ENCODE measurements around the gene TPH2.
A peak's percentile ranks its signal among the peaks of the same experiment; 100 is the strongest.

Gene TPH2

DNA sequence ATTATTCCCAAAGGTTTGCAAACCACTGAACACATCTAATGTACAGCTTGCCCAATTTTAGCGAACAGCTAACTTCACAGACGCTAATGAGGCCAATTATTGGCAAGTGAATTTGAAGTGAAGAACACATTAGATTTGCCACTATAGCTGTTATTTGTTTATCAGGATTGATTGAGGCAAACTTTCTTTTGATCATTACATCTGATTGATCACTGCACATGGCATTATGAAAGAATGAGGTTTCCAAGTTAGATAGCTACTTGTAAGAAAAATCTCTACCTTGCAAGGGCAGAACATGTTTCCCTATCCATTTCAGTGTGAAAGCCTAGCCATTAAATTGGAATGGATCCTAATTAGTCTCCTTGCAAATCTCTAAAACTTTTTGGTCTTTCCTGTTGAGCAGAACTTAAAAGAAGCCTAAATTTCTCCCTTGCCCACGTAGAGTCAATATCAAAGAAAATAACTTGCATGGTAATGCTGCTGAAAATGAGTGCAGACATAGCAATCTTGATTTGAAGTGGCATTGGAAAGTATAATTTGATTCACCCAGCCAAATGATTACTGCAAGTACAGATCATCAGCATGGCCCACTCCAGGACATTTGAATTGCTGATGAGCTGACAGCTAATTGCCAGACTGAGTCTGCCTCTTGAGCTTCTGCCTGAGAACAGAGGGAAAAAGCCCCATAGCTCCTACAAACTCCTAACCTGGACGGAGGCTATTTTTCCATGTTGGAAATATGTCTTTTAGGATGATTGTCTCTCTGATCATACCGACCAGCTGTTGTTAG lies 98.6 kb downstream of the TPH2 start:
- DNase-seq = no peak

DNA sequence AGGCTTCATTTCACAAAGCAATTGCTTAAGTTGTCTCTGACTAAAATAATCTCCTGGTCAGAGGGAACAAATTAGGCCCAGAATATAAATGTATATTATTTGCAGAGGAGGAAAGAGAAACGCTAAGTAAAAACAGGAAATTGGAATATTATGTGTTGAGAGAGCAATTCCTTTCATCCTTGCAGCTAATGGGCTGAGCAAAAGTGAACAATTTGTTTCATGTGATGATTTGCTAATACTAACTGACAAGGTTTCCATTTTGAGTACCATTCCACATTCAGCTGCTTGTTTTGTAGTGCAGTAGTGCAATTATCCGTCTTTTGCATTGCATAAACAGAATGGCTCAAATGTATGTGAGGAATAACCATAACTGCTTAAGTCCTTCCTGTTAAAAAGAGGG lies 103.2 kb downstream of the TPH2 start:
- no peak for DNase-seq

DNA sequence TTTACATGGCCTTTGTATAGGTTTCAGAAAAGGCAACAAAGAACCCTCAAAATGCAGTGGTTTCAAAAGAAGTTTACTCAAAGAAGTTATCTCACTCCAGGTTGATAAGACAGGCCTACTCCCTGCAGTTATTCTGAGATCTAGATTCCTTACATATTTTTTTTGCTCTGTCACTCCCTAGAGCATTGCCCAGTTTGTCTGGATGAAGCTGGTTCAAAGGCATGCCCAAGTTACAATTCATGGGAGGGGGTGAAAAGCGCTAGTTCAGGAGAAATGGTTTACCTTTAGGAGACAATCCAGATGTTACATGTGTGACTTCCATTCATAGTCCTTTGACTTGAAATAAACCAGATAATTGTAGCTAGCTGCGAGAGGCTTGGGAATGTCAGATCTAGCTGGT lies 115.0 kb downstream of the TPH2 start:
- no peak for DNase-seq

DNA sequence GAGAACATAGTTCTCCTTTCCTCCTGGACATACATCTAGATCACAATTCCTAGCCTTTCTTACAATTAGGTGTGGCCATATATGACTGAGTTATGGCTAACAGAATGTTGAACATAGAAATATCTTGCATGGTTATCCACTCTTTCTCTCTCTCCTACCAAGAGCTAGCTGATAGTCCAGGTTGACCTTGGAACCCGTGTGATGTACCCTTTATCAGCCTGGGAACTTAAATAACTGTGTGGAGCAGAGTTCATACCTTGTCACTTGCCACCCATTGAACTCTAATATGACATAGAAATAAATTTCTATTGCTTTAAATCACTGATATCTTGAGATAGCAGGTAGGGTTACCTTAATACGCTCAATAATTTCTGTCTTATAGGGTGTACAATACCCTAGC lies 115.9 kb downstream of the TPH2 start:
- DNase-seq = no peak

DNA sequence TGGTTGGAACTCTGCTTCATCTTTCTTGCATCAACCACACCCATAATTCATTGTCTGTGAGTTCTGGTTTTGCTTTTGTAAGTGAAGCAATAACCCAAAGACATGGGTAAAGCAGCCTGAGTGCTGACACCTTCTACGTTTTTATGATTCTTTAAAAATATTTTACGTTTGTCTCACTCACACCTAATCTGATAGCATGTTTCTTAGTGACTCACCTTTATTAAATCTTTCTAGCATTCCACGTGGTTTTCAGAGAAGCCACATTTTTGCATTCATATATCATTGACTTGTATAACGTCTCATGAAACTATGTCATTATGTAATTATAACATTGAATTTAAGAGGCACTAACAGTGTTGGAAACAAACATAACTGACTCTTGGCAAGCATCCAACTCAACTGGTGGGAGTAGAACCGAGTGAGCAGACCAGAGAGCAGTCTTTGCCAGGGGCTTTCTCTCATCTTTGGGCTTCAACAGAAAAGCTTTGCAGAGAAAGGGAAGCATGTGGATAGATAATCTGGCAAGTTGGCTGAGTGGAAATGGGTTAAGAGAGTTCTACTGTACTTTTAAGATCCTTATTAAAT lies 118.8 kb downstream of the TPH2 start:
- DNase-seq = no peak

DNA sequence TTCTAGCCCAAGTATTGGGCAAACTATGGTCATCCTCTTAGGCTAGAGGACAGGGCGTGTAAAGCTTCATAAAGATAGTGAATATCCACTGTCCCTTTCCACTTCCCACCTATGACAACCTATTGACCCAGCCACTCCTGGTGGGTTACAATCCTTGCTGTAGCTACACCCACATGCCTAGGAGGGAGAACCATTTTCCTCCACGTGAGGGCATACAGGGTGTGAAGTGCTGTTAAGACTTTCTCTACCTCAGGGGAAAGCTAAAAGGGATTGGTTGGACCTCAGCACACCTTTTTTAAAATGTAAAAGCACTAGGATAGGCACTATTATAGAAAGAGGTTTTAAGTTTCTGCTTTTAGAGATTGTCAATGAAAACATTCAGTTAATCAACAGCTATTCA lies 124.4 kb downstream of the TPH2 start:
- no peak for DNase-seq

DNA sequence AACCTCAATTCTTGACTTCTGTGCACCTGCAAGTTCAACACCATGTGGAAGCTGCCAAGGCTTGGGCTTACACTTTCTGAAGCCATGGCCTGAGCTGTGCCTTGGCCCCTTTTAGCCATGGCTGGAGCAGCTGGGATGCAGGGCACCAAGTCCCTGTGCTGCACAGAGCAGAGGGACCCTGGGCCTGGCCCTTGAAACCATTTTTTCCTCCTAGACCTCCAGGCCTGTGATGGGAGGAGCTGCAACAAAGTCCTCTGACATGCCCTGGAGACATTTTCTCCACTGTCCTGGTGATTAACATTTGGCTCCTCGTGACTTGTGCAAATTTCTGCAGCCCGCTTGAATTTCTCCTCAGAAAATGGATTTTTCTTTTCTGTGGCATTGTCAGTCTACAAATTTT lies 132.4 kb downstream of the TPH2 start:
- no peak for DNase-seq

DNA sequence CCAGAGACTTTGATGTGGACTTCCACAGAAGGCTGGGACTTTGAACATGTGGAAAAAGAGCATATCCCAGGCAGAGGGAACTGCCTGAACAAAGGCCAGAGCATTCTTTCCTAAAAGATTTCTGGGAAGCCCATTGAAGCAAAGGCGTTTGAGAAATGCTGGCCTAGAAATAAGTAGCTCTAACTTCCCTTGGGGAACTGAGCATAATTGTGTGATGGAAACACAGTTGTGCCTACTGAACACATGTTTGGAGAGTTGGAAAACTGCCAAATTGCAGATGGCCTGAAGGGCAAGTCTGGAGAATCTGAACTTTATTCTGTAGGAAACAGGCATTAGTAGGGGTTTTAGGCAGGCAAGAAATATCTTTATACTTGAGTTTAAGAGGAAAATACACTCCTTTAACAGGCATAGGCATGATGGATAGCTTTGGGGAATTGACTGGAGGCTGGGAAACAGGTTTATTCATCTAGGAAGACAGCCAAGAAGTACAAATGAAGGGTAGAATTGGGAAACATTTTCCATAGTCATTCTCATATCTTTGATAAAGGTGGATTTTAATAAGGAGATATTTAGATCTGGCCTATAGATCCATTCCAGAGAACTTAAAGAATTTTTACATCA lies 134.1 kb downstream of the TPH2 start:
- DNase-seq = no peak

DNA sequence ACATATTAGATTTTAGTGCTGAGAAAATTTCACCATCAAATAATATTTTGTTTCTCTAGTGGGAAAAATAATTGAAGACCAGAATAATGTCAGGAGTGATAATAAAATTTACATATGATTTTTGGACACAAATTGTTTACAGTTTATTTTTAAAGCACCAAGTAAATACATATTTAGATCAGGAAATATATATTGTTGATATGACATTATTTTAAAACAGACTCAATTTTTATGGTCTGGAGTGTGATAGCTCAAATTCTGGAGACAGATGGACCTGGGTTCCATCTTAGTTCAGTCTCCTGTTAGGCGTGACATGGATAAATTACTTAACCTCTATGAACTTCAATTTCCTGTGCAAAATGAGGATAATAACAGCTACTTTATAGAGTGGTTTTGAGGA lies 135.4 kb downstream of the TPH2 start:
- no peak for DNase-seq

DNA sequence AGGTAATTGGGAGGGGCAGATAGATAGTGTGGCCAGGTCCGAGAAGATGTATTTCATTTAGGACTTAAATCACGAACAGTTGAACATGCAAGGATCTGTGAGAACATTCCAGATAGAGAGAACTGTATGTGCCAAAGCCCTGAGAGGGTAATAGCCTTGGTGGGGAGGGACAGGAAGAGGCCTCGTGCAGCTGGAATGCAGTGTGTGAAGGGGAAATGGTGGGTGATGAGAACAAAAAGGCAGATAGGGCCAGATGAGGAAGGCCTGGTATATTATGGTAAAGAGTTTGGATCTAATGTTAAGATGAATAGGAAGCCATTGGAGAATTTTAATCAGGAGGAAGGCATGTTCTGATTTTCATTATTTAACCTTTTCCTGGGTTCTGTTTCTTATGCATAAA lies 136.3 kb downstream of the TPH2 start:
- DNase-seq = no peak

DNA sequence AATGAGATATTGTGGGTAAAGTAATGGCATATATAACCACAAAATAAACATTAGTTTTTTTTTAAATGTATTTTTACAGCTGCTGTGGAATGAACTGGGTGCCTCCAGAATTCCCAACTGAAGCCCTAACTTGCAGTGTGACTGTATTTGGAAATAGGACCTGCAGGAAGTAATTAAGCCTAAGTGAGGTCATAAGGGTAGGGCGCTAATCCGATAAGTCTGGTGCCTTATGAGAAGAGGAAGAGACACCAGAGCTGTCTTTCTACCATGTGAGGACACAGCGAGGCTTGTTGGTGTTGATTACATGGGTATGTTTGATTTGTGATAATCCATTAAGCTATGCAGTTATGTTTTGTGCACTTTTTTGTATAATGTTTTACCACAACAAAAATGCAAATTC lies 136.8 kb downstream of the TPH2 start:
- DNase-seq = peak; percentile 49

DNA sequence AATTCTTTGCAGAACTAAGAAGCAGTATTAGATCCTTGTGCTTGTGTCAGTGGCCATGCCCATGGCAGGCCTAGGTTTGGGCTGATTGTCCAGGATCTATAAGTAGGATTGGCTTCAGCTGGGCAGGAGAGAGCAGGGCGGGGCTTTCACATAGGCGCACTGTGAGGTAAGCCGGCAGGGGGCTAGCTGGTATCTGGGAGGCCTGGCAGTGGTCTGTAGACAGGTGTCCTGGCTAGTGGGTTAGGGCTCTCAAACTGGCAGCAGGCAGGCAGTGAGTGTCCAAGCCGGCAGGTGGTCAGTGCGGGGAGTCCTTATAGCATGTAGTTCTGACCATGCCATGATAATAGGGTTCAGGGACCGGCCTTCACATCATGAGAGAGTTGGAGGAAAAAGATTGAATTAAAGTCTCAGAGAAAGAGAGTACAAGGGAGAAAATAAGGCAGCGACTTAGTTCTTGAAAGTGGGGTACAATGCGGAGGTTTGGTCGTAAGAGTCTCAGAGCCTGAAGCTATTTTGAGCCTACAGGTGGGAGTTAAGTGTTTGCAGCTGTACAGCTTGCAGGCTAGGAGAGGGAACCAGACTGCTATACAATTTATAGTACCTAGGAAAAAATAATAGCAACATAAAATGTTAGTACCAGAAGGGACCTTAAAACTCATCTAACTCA lies 137.4 kb downstream of the TPH2 start:
- DNase-seq = no peak

DNA sequence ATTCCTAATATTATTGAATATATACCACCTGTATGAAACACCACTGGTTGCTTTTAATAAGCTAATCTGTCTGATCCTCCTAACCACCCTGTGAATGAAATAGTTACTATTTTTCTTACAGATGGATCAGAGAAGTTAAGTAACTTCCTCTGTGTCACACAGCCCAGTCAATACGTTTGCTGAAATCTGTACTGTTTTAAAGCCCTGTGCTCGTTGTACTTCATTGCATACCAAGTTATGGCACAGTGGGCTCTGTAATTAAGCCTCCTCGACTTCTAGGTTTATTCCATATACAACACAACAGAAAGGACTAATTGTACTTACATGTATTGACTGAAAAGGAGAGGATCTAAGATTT lies 137.9 kb downstream of the TPH2 start:
- DNase-seq = no peak

DNA sequence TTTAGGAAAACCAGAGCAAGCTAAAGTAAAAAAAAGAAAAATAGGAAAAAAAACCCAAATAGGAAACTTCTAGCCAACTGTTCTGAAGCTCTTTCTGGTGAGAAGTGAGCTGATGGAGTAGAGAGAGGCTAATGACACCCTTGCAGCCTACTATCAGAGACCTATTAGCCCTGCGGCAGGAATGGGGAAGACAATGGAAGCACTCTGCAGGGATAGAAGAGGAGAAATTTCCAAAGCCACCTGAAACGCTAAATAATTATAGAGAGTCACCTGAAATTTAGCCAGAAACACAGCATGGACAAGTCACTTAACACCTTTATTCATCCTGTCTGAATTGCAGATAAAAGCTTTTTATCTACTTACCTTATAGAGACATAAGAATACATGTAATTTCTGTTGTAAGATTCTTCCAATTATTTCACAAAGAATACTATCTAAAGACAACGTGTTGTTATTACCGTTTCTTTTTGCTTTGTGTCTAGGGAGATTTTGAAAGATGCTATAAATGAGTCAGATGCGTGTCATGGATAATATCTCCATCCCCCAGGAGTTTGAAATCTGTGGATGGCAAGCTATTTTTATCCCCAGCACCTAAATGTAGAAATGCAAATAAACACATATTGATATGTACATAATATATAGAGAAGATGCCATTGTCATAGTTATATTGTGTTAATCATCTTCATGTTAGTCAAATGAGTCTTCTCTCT lies 138.6 kb downstream of the TPH2 start:
- no peak for DNase-seq

DNA sequence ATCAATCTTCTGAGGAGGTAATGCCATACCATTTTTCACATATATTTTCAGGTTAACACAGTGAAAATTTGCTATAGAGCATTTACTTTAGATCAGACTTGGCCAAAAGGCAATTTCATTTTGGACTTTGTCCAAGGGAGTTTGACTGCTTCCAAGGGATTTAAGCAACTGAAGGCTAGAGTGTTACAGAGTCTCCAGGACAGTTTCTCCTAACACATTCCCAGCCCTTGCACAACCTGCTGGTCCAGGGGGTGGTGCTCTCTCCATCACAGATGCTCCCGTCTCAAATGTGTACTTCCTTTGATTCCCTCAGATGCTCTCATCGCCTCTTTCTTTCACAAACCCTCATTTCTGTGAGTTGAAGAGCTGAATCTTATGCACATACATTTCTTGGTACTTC lies 143.1 kb downstream of the TPH2 start:
- DNase-seq = no peak
